NCI-H774 (cell line): Measurements from ENCODE around the gene GSG1.

Experiments used
- DNase-seq: peaks from one replicate; lab custom pipeline; 2025; lab: John Stamatoyannopoulos, UW

The GSG1 gene

DNA sequence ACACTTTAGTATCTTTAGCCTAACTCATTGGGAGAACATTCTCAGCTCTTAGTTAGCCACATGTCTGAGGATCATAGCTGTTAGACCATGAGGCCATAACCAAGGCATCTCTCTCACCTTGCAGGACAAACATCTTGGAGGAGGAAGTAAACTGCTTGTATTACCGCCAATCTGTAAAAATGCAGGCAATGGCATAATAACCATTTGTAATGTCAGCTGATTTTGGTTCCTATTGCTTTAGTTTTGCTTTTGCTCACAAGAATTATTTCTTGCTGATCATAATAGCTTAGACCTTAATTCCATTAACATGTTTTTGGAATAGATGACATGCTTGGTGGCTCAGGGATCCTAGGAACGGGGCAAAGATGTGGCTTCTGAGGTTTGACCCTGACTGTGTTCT, 16.4 kb upstream of the GSG1 start:
- no peak for DNase-seq

DNA sequence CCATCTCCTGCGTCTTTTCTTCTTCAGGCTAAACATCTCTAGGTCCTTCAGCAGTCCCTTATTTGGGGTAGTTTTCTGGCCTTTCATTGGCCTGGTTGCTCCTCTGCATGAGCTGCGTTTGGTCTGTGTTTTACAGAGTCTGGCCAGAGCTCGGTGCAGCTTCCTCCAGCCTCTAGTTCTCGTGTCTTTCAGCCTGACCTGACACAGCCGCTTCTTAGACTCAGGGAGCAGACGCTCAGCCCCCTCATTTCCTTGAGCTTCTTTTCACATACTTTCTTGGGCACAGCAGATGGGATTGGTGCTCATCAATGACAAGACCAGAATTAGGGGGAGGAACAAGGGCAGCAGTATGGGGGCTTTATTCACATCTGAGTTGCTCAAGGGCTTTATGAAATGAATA, 13.6 kb upstream of the GSG1 start:
- no peak for DNase-seq

DNA sequence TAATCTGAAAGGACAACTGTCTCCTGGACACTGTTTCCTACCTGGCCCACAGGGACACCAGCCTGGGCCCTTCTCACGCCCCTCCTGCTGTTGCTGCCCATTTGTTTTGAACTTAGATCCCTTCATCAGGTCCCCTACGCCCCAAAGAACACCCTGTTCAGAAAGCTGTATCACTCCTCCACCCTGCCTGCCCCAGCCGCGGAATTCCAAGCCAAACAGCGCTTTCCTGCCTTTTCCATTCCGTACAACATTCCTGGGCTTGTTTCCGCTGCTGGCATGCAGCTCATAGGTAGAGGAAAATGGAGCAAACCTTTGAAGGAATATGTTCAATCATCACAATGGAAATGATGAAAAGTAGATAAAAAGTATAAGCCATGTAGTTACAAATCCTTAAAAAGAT, 12.8 kb upstream of the GSG1 start:
- no peak for DNase-seq

DNA sequence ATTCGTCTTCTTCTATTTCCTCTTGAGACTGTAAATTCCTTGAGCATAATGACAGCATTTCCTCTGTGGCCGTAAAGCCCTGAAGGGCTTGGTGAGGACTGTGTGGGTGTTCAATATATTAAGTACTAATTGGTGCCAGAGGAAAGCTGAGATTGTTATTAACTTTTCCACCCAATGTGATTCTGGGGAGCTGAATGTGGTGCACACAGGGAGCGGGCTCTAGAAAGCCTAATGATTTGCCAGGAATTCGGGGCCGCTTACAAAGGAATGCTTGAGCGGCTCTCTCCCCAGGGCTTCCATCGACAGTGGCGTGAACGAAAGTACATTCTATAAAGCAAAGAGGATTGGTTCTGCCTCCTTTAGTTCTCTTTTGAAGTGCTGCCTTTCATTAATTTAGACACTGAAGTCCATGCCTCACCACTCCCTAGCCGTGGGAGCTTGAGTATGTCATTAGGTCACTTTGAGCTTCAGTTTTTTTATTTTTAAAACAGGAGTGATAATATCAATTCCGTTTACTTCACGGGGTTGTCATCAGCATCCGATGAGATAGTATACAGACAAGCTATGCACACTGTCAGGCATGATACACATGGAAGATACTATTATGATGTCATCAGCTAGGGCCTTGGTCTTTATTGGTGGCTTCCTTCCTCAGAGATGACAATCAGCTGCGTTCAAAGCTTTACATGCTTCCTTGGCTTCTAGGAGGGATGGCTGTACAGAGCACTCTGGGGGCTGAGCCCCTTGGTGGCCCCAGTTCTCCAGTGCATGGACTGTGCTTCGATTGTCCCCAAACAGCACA, 11.0 kb upstream of the GSG1 start:
- no peak for DNase-seq

DNA sequence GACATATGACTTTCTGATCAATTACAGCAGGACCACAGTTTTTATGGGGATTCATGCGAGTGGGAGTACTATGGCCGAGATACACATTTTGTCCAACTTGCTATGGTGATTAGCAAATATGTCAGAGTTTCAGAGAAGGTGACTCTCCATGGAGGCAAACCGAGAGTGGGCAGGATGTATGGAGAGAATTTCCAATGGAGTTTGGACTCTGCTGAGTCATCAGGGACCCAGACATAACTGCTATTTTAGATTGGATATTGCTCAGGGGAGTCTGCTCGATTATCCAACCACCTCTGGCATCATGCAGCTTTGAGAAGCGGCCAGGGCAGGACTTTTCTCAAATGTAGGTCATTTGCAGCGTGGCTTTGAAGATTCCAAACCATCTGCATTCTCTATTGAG, 9.5 kb upstream of the GSG1 start:
- DNase-seq = no peak

DNA sequence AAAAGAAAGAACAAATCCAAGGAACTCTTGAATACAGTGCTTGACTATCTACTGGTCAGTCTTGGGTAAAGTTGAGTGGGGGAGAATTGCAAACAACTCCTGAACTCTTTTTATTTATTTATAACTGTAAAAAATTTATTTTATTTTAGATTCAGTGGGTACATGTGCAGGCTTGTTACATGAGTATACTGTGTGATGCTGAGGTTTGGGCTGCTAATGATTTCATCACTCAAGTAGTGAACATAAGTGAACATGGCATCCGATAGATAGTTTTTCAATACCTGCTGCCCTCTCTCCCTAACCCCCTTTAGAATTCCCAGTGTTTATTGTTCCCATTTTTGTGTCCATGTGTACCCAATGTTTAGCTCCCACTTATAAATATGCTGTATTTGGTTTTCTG, 3.2 kb upstream of the GSG1 start:
- no peak for DNase-seq

DNA sequence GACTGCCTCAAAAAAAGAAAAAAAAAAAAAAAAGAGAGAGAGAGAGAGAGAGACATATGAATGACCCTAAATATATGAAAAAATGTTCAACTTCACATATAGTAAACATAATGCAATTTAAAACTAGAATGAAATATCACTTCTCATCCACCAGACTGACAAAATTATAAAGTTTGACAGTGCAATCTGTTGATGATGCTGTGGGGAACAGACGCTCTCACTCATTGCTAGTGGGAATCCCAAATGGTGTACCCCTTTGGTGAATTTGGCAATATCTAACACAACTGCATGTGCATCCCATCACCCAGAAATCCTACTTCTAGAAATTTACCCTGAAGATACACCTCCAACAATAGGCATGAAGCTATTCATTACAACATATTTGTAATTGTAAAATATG, 2.3 kb upstream of the GSG1 start:
- no peak for DNase-seq

DNA sequence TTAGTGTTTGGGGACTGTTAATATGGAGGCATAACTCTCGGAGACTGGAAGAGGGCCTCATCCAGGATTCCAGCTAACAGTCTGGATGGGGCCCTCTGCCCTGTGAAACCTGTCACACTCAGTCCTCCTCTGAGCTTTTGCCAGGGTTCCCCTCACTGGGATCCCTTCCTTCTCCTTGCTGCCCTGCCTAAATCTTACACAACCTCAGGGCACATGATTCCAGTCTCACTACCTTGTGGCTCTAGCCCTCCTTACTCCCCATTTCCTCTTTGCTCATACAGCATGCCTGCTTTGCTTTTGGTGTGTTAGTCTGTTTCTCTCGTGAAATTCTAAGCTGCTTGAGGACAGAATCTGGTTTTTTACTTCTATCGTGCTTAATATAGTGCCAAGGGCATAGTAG, 942 bp upstream of the GSG1 start:
- no peak for DNase-seq

DNA sequence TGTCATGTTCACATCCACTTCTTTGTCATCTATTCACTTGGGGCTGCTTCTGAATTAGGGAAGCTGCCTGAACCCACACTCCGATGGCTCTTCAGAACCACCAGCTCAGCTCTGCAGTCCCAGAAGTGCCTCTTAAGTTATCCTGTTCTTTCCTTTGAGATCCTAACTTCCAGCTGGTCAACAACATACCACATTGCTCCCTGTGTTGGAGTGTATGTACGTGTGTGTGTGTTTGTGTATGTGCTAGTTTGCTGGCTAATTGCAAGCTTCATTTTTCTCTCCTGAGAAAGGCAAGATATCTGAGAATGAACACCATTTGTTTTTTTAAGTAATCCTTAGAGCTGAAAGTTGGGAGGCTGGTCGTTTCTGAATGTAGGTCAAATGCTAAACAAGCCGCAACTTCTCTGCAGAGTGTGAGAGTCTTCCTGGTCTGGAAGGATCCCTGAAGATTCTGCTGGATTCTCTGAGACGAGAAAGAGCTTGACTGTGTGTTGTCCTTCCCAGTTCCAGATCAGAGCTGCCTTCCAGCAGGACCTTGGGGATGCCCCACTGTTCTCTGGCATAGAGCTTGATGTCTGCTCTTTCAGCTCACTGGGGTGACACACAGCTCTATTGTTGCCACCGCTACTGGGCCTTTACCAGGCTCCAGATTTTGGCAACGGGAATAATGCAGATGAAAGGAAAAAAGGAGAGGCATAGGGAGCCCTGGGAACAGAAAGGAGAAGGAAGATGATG, 839 bp downstream of the GSG1 start:
- no peak for DNase-seq

DNA sequence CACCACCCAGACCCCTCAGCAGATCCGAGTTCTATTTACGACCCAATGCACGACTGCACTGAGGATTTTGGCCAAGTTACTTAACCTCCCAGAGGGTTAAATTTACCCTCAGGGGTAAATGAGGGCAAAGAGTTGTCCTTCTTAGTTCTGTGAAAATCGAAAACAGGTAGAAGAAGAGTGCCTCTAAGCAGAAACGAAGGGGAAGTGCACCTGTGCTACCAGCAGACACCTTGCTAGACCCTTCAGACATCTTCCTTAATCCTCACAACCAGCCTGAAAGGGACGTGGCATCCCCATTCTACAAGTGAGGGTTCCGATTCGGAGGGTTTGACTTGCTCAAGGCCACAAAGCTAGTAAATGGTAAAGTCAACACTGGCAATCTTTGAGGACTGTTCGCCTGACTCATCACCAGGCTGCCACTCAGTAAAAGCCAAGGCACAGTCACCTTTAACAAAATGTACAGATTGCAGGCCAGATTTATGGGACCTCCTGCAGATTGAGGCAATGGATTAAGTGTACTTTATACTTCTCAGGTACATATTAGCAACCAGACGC, 1.6 kb downstream of the GSG1 start:
- DNase-seq = no peak

DNA sequence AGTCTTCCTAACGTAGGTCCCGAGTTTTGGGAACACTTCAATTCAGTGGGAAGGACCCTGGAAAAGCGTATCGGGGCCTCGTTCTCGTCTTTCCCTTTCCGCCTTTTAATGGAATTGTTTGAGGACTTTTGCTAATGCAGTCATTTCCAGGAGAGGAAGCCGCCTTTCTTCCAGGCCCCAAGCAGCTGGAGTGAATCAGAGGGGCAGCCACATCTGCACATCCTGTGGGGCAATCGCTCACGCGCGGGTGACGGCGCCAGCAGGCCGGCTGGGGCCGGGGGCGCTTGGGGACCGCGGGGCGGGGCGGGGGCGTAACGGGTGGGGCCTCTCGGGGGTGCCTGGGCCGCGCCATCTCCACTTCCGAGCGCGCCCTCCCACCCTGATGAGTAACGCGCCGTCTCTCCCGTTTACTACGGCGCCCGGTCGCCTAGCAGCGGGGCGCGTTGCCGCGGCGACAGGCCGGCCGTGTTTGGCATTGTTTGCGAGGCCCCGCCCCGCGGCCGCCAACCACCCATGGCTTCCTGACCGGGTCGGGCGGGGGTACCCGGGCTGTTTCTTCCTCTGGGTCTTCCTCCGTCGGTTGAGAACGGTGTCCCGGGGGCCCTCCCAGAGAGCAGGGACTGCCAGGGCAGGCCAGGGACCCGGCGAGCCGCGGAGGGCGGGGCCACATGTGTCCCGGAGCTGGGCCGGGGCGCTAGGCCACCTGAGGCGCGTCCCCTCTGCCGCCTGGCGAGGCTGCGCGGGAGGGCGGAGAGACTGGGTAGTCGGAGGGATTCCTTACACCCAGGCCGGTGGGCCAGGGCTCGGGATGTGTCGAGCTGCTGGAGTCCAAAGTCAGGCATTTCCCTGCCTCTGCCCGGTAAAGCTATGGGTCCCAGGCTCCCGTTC, 2.3 kb downstream of the GSG1 start:
- DNase-seq = peak; percentile 70

DNA sequence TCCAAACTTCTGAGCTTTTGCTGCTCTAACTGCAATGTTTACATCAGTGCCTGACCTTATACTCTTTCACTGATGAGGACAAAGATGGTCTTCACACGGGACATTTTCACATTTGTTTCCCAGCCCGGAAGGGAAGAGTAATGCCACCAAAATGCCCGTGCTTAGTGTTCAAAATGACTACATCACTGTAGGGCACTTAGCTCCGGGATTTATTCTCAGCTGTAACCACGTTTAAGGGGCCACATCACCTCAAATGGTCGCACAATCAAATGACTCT, 2.9 kb downstream of the GSG1 start:
- no peak for DNase-seq

DNA sequence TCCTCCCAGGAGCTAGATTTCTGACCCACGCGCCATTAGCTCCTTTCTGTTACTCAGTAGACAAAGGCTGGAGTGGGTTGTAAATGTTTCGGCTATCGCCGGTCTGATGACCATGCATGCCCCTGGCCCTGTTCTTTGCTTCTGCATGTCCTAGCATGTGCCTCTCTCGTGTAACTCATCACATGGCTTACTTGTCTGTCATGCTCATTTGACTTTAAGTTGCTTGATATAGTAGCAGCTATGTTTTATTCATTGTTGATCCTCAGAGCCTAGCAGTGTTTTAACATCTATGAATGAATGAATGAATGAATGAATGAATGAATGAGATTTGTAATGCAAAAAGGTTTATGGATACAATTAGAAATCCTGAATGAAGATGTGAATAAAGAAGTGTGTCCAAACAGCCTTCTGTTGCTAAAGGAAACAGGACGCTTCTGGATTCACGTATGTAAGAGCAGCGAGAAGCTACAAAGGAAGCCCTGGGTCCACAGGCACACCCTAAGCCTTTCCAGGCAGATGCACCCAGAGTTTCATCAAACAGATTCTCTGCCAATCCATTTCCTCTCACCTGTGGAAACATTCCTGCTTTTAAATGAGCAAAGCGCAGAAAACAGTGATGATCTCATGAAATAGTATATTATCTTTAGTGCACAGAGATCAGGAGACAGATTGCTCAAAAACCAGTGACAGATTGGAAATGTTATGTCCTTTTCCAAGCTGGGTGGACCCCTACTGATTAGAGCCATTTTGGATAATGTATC, 3.4 kb downstream of the GSG1 start:
- no peak for DNase-seq

DNA sequence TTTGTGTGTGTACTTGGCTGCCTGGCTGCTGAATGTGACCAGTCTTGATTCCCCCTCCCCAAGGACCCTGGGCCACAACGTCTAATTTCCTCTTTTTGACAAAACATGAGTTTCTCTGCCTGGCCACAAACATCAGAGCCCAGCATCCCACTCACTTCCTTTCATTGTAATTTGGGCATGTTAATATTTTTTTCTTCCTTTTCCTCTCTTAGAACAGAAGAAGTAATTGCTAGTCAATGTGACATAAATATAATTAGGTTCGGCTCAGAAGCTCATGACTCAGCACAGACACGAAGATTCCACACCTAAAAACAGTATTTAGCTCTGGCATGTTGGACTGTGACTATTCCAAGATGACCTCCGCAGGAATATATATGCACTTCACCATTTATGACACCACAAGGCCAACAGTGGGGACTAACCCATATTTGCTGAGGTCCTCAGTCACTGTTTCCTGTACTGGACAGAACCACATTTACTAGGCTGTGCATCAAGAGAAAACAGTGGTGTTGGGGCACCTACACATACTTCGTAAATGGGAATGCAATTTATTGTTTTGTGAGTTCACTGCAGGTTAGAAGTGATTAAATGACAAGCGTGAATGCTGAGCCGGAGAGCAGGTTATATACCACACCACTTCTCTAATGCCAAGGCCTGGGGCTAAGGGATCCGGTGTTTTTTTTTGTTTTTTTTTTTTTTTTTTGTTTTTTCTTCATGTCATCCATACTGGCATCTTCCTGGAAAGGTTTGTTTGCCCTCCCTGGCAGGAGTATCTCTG, 4.2 kb downstream of the GSG1 start:
- DNase-seq = no peak

DNA sequence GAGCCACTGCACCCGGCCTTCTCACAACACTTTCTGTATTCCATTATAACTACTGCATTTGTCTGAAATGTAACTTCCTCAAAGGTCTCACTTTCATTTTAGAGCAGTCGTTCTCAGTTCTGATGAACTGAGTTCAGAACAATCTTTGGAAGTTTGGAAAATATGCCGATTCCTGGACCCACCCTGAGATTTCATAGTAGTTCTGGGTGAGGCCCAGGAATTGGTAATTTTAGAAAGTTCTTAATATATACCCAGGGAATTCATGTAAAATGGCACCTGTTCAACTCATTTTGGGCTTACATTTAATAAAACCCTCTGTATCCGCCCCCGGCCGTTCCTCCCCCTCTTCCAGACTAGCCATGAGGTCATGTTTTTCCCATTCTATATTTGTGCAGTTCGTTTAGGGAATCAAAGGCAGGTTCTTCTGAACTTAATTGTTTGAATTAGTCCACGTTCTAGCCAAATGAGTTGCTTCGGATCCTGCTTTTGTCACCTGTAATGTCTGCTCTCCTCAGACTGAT, 5.9 kb downstream of the GSG1 start:
- no peak for DNase-seq

DNA sequence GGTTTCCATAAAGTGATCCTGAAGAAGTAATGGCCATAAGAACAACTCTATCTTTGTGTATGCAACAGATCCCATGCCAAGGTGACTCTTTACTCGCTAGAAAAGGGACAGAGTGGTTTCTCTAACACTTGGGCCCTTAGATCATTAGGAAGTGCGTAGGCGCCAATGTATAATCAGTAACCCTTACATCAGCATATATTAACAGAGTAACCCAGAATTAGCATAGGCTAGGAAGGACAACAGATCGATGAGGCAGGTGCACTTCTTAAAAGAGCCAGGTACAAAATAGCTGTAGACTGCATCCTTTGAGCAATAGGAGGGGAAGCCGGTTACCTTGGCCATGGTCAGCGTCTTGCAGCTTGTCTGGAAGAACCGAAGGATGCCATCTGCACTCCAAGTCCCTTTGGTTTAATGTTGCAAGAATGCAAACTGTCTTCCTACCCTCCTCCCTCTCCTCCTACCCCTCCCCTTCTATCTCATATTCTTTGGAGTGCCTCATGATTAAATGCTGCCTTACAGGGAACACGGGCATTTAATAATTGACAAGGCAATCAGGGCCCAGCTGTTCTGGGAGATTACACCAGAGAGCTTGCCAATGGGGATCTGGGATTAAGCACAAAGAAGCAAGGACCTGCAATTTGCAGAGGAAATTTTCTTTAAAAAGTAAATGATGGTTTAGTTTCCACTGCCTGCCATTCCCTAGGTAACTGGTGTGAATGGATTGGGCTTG, 8.0 kb downstream of the GSG1 start:
- no peak for DNase-seq

DNA sequence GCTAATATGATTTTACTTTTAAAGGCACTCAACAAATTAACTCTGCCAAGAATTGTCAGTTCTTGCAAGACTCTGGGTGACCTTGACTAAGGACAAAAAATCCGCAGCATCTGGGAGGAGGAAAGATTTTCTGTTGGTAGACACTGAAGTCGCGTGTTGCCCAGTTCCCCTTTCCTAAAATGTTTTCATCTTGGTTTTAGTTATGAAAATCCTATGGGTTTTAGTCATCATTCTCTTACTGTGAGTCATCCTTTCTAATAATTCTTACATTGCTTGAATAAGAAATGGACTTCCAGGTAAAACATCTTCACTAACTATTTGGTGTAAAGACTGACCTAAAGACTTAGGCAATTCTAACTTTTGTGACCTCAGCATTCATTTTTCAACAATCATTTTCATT, 9.1 kb downstream of the GSG1 start:
- DNase-seq = no peak

DNA sequence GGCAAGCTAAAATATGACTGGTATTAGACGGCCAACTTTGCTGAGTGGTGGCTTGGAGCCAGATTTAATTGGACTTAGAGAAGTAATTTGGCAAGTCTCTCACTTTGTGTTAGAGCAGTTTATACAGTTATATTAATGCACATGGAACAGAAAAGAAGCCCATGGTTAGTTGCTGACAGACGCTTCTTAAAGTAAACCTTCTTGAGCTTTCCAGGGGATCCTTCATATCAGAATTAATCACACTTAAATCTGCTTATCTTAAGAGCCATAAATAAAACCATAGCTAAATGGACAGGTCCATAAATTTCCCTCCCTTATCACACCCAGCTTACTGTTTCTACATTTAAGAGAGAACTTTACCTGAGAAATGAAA, 9.6 kb downstream of the GSG1 start:
- DNase-seq = no peak

DNA sequence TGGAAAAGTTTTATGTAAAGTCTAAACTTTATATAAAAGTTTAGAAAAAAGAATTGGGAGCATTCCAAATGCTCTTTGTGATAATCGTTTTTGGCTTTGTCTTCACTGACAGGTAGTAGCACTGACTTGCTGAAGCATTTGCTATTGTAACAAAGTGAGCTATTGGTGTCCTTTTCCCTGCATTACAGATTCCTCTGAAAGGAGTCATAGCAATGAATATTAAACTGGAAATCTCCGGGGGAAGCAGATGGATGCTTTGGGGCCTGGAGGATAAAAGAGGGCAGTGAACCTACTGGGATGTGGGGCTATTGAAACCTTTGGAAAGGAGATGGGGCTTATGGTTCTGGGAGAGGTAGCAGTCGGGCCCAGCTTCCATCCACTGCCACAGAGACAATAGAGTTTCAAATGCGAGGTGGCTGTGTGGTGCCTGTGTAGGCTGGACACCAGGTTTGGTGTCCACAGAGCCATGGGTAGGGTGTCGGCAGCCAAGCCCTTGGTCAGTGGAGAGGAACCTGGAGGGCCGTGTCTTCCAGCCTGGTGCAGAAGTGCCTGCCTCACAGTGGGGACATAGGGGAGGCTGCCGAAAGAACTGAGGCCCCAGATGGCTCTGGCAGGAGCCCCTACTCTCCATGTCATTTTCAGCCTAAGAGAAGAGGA, 10.1 kb downstream of the GSG1 start:
- DNase-seq = no peak

DNA sequence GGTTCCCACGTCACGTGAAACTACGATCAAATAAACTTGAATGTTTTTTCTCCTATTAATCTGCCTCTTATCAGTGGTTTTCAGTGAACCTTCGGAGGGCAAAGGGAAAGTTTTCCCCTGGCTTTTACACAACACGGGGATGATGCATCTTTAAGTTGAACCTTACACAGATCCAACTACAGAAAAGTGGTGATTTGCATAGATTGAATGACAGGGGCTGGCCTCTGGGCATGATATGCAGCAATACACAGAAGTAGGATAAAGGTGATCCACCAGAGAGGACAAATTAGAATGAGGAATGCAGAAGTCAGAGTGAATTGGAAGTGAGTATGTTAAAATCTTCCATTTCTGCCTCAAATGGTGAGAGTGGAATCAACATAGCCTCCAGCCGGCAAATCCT, 11.6 kb downstream of the GSG1 start:
- no peak for DNase-seq
